H1 (cell line): ENCODE data around the gene SLC8A1. TPM values are rescaled to one million over a fixed set of nuclear protein-coding genes. Genes with fewer than 3 reads are reported as not detected.

ENCODE experiments used
- GABPA ChIP-seq: IDR thresholded peaks from 2 replicates; pipeline ENCODE4 v1.6.1; 2011; ENCODE audit warnings: mild to moderate bottlenecking, low read length, moderate library complexity, borderline replicate concordance; ENCODE audit not compliant: insufficient read depth
- polyA plus RNA-seq, 7 experiments: library from polyadenylated mRNA; depleted of rRNA in 3 of 7; stranded (reverse) in 5 of 7; unstranded in 2 of 7; fragments of >200 nt in 5 of 7; fragments of 200-250 nt in 2 of 7; gene quantifications; 1 replicate in 5 of 7; 2 replicates in 1 of 7; 4 replicates in 1 of 7; pipeline versions ENCODE4 v1.2.1 to v1.2.3, GENCODE V29; 2011 to 2013; ENCODE audit warnings: missing spikeins in 2 of 7, mixed read lengths in 2 of 7
- total RNA-seq: library from RNA; stranded (reverse); fragmentation: NEBNext Ultra II Directional; extraction: Animal tissue kit (Norgen Biotek cat#: 25700); gene quantifications from 2 replicates; pipeline ENCODE4 v1.2.1, GENCODE V29; 2021
- TF ChIP-seq, protein P1 (sequence below): IDR thresholded peaks from 2 replicates; pipeline ENCODE4 v1.6.1; 2012; ENCODE audit warnings: inconsistent platforms
- TF ChIP-seq, protein P2 (sequence below): IDR thresholded peaks from 2 replicates; pipeline ENCODE4 v1.6.1; 2011; ENCODE audit warnings: low read length, improper control_type of control experiment

Gene SLC8A1
- total and polyA plus RNA-seq, 2 of the 8 experiments (the other 6 are each of a cell fraction or from before 2014, with no cell fraction given): 0.68 to 3.6 TPM

DNA sequence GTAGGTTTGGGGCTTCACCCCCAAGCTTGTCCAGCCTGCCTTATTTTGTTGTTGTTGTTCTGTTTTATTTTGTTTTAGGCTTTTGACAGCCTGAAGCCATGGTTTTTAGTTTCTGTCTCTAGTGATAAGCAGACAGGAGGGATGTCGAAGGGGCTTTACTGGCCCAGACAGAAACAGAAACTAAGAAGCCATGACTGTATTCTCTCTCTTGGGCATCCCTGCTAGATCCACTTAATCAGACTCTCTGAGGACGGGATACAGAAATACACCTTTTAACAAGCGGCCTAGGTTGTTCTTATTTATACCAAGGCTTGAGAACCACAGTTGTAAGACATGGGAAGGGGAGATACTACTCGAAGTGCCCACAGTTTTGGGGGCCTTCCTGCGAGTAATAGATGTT is 330.9 kb downstream of the SLC8A1 start (continued):
- TF ChIP-seq, protein P1, sequence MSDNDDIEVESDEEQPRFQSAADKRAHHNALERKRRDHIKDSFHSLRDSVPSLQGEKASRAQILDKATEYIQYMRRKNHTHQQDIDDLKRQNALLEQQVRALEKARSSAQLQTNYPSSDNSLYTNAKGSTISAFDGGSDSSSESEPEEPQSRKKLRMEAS: no peak
- TF ChIP-seq, protein P2, sequence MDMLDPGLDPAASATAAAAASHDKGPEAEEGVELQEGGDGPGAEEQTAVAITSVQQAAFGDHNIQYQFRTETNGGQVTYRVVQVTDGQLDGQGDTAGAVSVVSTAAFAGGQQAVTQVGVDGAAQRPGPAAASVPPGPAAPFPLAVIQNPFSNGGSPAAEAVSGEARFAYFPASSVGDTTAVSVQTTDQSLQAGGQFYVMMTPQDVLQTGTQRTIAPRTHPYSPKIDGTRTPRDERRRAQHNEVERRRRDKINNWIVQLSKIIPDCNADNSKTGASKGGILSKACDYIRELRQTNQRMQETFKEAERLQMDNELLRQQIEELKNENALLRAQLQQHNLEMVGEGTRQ: no peak
- no peak for TF ChIP-seq GABPA
